HepG2 (cell line): Measurements from ENCODE around the gene ANKRD42. TPM values are rescaled to one million over a fixed set of nuclear protein-coding genes. Genes with fewer than 3 reads are reported as not detected.

Source experiments
- ATAC-seq: fragments of 200-7000 bp; cut with Tn5 transposase; 3 replicates; pipeline ENCODE4 v1.9.1; 2020; ENCODE audit warnings: mild to moderate bottlenecking, moderate library complexity
- BruUV-seq: library from RNA; stranded (reverse); fragments of 400-500 nt; replicated peaks from 2 replicates; lab custom pipeline; 2021; lab: Mats Ljungman, UMichigan
- CTCF ChIA-PET: fragments of 300-600 bp; formaldehyde crosslinking; extraction: SDS; loops from one replicate; lab custom pipeline; 2021; ENCODE audit warnings: low total read pairs, inconsistent platforms, low intra/inter-chr PET ratio; lab: Yijun Ruan, JAX
- POLR2A ChIA-PET: fragments of 350-600 bp; sonication (Branson Sonifier 250); formaldehyde crosslinking; loops from one replicate; lab custom pipeline; 2020; ENCODE audit warnings: antibody characterized with exemption, inconsistent platforms; lab: Yijun Ruan, JAX
- DNase-seq: peaks from one replicate; pipeline ENCODE4 v3.0.0-alpha.2; 2015; ENCODE audit warnings: low spot score
- FAIRE-seq: peaks from 3 replicates; lab custom pipeline; 2011; peaks lifted over from hg19 to GRCh38; lab: Jason Lieb, UNC
- H2AFZ ChIP-seq: one replicate; pipeline ENCODE4 v1.6.1; 2011; ENCODE audit warnings: low read length, inconsistent platforms
- H3K27ac ChIP-seq: fragments of 300-600 bp; 3 replicates; pipeline ENCODE4 v1.8.0; 2011; ENCODE audit warnings: mixed run types, mild to moderate bottlenecking, mixed read lengths, low read length, inconsistent platforms; ENCODE audit not compliant: insufficient read depth; ENCODE audit errors: extremely low read length
- H3K27me3 ChIP-seq, 2 experiments: fragments of 200-600 bp in 1 of 2; 2 replicates in 1 of 2; 3 replicates in 1 of 2; pipeline versions ENCODE4 v1.6.0 to v1.8.0; 2011; ENCODE audit warnings: low read length in 2 of 2, mild to moderate bottlenecking in 2 of 2, moderate library complexity in 2 of 2, inconsistent platforms in 1 of 2; ENCODE audit not compliant: insufficient read depth in 2 of 2, control insufficient read depth in 1 of 2
- H3K36me3 ChIP-seq, 2 experiments: fragments of 200-600 bp in 1 of 2; replicated peaks in 1 of 2; 2 replicates in 1 of 2; 3 replicates in 1 of 2; pipeline versions ENCODE4 v1.5.1 to v1.8.0; 2011; ENCODE audit warnings: low read length in 2 of 2, inconsistent platforms in 1 of 2; ENCODE audit not compliant: insufficient read depth in 2 of 2, control insufficient read depth in 1 of 2
- H3K4me1 ChIP-seq: 2 replicates; pipeline ENCODE4 v1.5.1; 2012; ENCODE audit warnings: low read length, inconsistent platforms; ENCODE audit not compliant: insufficient read depth
- H3K4me2 ChIP-seq: 2 replicates; pipeline ENCODE4 v1.6.0; 2011; ENCODE audit warnings: low read depth, low read length, inconsistent platforms
- H3K4me3 ChIP-seq, 3 experiments: fragments of 200-600 bp in 1 of 3; sonication (generic), shearing (Covaris generic) in 1 of 3; replicated peaks in 1 of 3; 2 replicates each; pipeline ENCODE4 v1.5.1; 2011 to 2016; ENCODE audit warnings: low read length in 3 of 3, inconsistent platforms in 2 of 3, low read depth in 2 of 3, mild to moderate bottlenecking in 2 of 3, control low read depth in 1 of 3, mixed read lengths in 1 of 3; ENCODE audit not compliant: insufficient read depth in 1 of 3
- H3K79me2 ChIP-seq: one replicate; pipeline ENCODE4 v1.6.1; 2011; ENCODE audit warnings: low read length, inconsistent platforms; ENCODE audit not compliant: insufficient read depth
- H3K9ac ChIP-seq: 2 replicates; pipeline ENCODE4 v1.6.0; 2011; ENCODE audit warnings: mild to moderate bottlenecking, low read depth, low read length, inconsistent platforms; ENCODE audit not compliant: insufficient read depth
- H3K9me3 ChIP-seq: 2 replicates; pipeline ENCODE4 v1.5.1; 2012; ENCODE audit warnings: mild to moderate bottlenecking, low read length
- H4K20me1 ChIP-seq: 2 replicates; pipeline ENCODE4 v1.6.0; 2011; ENCODE audit warnings: inconsistent platforms, mild to moderate bottlenecking, low read length, moderate library complexity; ENCODE audit not compliant: insufficient read depth
- ETS1 ChIP-seq: sonication (generic); formaldehyde crosslinking; IDR thresholded peaks from 2 replicates; pipeline ENCODE4 v1.4.0; 2020; ENCODE audit warnings: missing genetic modification reagents
- HHEX ChIP-seq: IDR thresholded peaks from 2 replicates; pipeline ENCODE4 v1.6.1; 2016; ENCODE audit warnings: control low read depth
- HNRNPLL ChIP-seq: fragments of 200-400 bp; formaldehyde crosslinking; IDR thresholded peaks from 2 replicates; pipeline ENCODE4 v1.6.1; 2017; ENCODE audit warnings: mild to moderate bottlenecking, low read depth, low read length; ENCODE audit not compliant: poor library complexity, severe bottlenecking
- KAT8 ChIP-seq: IDR thresholded peaks from 2 replicates; pipeline ENCODE4 v1.6.1; 2016; ENCODE audit warnings: missing genetic modification reagents, missing compliant biosample characterization
- NFYC ChIP-seq: IDR thresholded peaks from 2 replicates; pipeline ENCODE4 v1.6.1; 2016; ENCODE audit warnings: missing genetic modification reagents, missing compliant biosample characterization
- RFX3 ChIP-seq: IDR thresholded peaks from 2 replicates; pipeline ENCODE4 v1.6.1; 2016; ENCODE audit warnings: missing biosample characterization, missing genetic modification reagents
- SAFB2 ChIP-seq: sonication (generic); formaldehyde crosslinking; IDR thresholded peaks from 2 replicates; pipeline ENCODE4 v1.5.1; 2020; ENCODE audit warnings: missing genetic modification reagents, low read depth, mild to moderate bottlenecking, borderline replicate concordance
- SETDB1 ChIP-seq: sonication (generic); formaldehyde crosslinking; IDR thresholded peaks from 2 replicates; pipeline ENCODE4 v1.5.1; 2020; ENCODE audit warnings: missing genetic modification reagents, mild to moderate bottlenecking, borderline replicate concordance
- ZBTB21 ChIP-seq: sonication (generic); formaldehyde crosslinking; IDR thresholded peaks from 2 replicates; pipeline ENCODE4 v1.4.0; 2020; ENCODE audit warnings: missing genetic modification reagents
- ZFP36L2 ChIP-seq: sonication (generic); formaldehyde crosslinking; IDR thresholded peaks from 2 replicates; pipeline ENCODE4 v1.4.0; 2020; ENCODE audit warnings: missing genetic modification reagents
- ZMAT5 ChIP-seq: sonication (generic); formaldehyde crosslinking; IDR thresholded peaks from 2 replicates; pipeline ENCODE4 v1.5.0; 2020; ENCODE audit warnings: mild to moderate bottlenecking, low read depth, missing genetic modification reagents, borderline replicate concordance
- ZNF512 ChIP-seq: sonication (generic); formaldehyde crosslinking; IDR thresholded peaks from 2 replicates; pipeline ENCODE4 v1.4.0; 2020; ENCODE audit warnings: mild to moderate bottlenecking, missing genetic modification reagents
- WGBS: methylation state at CpG from one replicate; pipeline ENCODE4 v1.1.6; 2017; ENCODE audit warnings: low lambda C conversion rate; 5-methylcytosine and 5-hydroxymethylcytosine counted together
- in situ Hi-C: cut with HindIII; loops from 2 replicates; pipeline ENCODE4 v1.10.0; 2017; ENCODE audit warnings: low pct_unique_long_range_greater_than_20kb; ENCODE audit not compliant: extremely low pct_ligation_motif_present
- intact Hi-C: fragments of 100-400 bp; cut with micrococcal nuclease; formaldehyde crosslinking; loops from one replicate; pipeline ENCODE4 v1.10.0; 2022; ENCODE audit not compliant: unreplicated experiment
- polyA plus RNA-seq, 8 experiments: library from polyadenylated mRNA; depleted of rRNA in 3 of 8; stranded (reverse) in 7 of 8; unstranded in 1 of 8; fragments of >200 nt; fragmentation: Illumina TruSeq in 4 of 8; extraction: Trizol in 4 of 8; gene quantifications; 2 replicates each; pipeline versions ENCODE4 v1.2.1 to v1.2.3, GENCODE V29; 2011 to 2016; ENCODE audit warnings: low read depth in 4 of 8, missing spikeins in 1 of 8, mixed read lengths in 1 of 8; ENCODE audit not compliant: insufficient read depth in 1 of 8
- total RNA-seq, 5 experiments: library from RNA; depleted of rRNA; stranded (reverse); fragments of >200 nt; fragmentation: Illumina TruSeq; extraction: Trizol; gene quantifications; 2 replicates each; pipeline ENCODE4 v1.2.3, GENCODE V29; 2016; ENCODE audit warnings: low read depth in 1 of 5
- TF ChIP-seq, protein P1 (sequence below): IDR thresholded peaks from 2 replicates; pipeline ENCODE4 v1.6.1; 2012; ENCODE audit warnings: inconsistent platforms
- TF ChIP-seq, protein P2 (sequence below): sonication (generic); formaldehyde crosslinking; IDR thresholded peaks from 2 replicates; pipeline ENCODE4 v1.8.0; 2022; ENCODE audit warnings: mild to moderate bottlenecking, missing genetic modification reagents

Gene ANKRD42
- total and polyA plus RNA-seq, 2 of the 13 experiments (the other 11 are each of a cell fraction or from before 2014, with no cell fraction given): 2.2 to 3.7 TPM

DNA sequence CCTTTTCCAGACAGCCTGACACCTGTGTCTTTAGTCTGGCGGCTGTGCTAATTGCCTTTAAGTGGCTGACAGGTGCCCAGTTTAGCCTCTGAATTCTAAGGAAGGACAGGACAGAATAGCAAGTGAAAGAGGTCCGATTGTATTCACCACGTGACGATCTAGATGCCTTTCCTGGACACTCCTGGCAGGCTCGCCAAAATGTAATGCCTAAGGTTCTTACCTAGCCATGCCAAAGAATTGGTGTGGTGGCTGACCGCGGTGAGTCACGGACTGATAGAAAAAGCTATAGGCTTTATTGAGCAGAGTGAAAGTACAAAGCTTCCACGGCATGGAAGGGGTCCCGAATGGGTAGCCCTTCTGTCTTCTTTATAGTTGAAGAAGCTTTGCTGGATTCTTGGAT is 26.7 kb downstream of the ANKRD42 start:
- intact Hi-C loops (no loop called here), in situ Hi-C loops (loop anchor here (10.0 kb wide), 1 partner anchor 595 kb away; no protein-coding TSS in a partner anchor)
- H3K4me3 ChIP-seq: no peak overlapping the region
- no peaks in the 10 kb centered on the region for H3K4me1 ChIP-seq
- no peaks in the 10 kb centered on the region for H4K20me1 ChIP-seq
- H3K9ac ChIP-seq: no peak overlapping the region
- WGBS: 51% methylated on average over 10 of the region's 10 CpGs
- no peak overlapping the region for H3K4me2 ChIP-seq
- H3K79me2 ChIP-seq: no peaks in the 10 kb centered on the region
- BruUV-seq: no TSS peak
- FAIRE-seq: no peak
- no peaks in the 10 kb centered on the region for H3K9me3 ChIP-seq
- no peak overlapping the region for H3K27ac ChIP-seq
- H2AFZ ChIP-seq: no peak overlapping the region
- no peak; the same call in 2 of the 3 replicates for ATAC-seq
- CTCF ChIA-PET: no interaction called here
- H3K36me3 ChIP-seq: no peaks in the 10 kb centered on the region
- H3K27me3 ChIP-seq: peaks cover 0 to 1% of the 10 kb centered on the region in 2 experiments; a peak in 2 of 5 replicates
- no peak for DNase-seq
- TF ChIP-seq RFX3 (no peak), HNRNPLL (no peak), SETDB1 (CRISPR knock-in tag) (no peak), ZFP36L2 (CRISPR knock-in tag) (no peak), ZNF512 (CRISPR knock-in tag) (no peak)
- TF ChIP-seq, protein P1, sequence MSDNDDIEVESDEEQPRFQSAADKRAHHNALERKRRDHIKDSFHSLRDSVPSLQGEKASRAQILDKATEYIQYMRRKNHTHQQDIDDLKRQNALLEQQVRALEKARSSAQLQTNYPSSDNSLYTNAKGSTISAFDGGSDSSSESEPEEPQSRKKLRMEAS: no peak
- POLR2A ChIA-PET: interaction anchor here (0.6 kb wide), 1 partner anchor 145 kb away, joined by 3 read pairs; no protein-coding TSS in a partner anchor

DNA sequence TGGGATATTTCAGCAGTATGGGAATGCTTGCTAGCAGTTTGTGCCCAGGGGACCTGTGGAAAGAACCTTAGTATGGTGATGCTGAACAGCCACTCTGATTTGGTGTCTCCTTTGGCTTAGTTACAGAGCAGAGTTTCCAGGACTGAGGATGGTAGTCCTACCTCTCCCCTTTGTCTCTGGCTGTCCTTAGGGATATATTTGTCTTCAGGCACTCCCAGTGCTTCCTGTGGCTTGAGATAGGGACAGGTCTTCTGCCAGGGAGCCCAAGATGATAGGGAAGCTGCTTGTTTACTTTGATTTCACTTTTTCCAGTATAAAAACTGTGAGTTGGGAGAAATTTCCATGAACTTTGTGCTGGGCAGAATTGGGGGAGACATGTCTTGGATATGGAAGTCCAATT is 28.2 kb downstream of the ANKRD42 start:
- Histone ChIP-seq H3K4me2 (no peak overlapping the region), H3K36me3 (no peaks in the 10 kb centered on the region), H3K27ac (no peak overlapping the region), H2AFZ (no peak overlapping the region), H3K9me3 (no peaks in the 10 kb centered on the region), H3K79me2 (no peaks in the 10 kb centered on the region), H3K4me1 (no peaks in the 10 kb centered on the region), H3K4me3 (no peak overlapping the region), H3K27me3 (peaks cover 0 to 1% of the 10 kb centered on the region in 2 experiments; a peak in 2 of 5 replicates), H4K20me1 (no peaks in the 10 kb centered on the region), H3K9ac (no peak overlapping the region)
- ATAC-seq (no peak), FAIRE-seq (no peak), DNase-seq (no peak)
- CTCF ChIA-PET: no interaction called here
- intact Hi-C loops (no loop called here), in situ Hi-C loops (loop anchor here (10.0 kb wide), 1 partner anchor 593 kb away; no protein-coding TSS in a partner anchor)
- POLR2A ChIA-PET: no interaction called here
- BruUV-seq: no TSS peak
- TF ChIP-seq HHEX (CRISPR knock-in tag): no peak
- TF ChIP-seq, protein P2, sequence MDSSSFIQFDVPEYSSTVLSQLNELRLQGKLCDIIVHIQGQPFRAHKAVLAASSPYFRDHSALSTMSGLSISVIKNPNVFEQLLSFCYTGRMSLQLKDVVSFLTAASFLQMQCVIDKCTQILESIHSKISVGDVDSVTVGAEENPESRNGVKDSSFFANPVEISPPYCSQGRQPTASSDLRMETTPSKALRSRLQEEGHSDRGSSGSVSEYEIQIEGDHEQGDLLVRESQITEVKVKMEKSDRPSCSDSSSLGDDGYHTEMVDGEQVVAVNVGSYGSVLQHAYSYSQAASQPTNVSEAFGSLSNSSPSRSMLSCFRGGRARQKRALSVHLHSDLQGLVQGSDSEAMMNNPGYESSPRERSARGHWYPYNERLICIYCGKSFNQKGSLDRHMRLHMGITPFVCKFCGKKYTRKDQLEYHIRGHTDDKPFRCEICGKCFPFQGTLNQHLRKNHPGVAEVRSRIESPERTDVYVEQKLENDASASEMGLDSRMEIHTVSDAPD (CRISPR knock-in tag): no peak
- no peak for TF ChIP-seq NFYC (CRISPR knock-in tag)
- no peak for TF ChIP-seq ZMAT5 (CRISPR knock-in tag)
- no peak for TF ChIP-seq SAFB2
- no peak for TF ChIP-seq ZBTB21 (CRISPR knock-in tag)
- no peak for TF ChIP-seq ETS1
- TF ChIP-seq KAT8 (CRISPR knock-in tag): no peak
